NCI-H1930 (cell line): Measurements from ENCODE around the gene EFNA1.

Source experiments
- DNase-seq, 2 experiments: peaks; one replicate each; lab custom pipeline; 2025; lab: John Stamatoyannopoulos, UW

The EFNA1 gene, protein sequence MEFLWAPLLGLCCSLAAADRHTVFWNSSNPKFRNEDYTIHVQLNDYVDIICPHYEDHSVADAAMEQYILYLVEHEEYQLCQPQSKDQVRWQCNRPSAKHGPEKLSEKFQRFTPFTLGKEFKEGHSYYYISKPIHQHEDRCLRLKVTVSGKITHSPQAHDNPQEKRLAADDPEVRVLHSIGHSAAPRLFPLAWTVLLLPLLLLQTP

DNA sequence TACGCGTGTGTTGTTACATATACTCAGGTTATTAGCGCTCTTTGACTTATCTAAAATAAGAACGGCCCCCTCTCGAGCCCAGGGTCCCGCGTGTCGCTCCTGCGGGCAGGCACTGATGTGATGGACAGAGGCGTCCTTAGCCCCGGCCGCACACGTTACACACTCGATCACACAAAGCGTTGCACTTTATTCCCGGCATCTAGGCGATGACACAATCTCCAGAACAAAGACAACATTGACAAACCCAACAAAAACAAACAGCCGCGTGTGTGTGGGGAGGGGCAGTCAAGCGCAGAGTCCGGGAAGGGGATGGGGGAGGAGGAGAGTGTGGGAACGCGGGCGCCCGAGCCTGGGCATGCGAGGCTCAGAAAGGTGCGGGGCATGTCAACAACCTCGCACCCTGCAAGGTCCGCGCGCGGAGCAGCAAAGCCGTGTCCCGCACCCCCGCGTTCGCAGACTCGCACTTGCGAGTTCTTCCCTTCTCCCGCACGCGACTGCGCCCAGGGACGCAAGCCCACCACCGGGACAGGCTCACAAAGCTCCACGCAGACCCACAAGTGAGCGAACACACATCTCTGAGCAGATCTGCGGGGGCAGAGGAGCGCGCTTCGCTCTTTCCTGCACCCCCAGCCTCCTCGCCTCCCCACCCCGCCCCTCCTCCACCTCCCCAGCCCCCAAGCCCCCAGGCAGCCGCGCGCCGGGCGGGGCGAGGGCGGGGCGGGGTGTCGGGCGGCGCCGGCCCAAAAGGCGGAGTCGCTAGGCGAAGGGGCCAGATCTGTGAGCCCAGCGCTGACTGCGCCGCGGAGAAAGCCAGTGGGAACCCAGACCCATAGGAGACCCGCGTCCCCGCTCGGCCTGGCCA lies at the start of gene EFNA1:
Gene EFNA1, plus strand, starts transcription at position 772 of the 862 bp plus-strand sequence. CDS start 102 bp downstream, outside the sequence.
- DNase-seq, result no peak

DNA sequence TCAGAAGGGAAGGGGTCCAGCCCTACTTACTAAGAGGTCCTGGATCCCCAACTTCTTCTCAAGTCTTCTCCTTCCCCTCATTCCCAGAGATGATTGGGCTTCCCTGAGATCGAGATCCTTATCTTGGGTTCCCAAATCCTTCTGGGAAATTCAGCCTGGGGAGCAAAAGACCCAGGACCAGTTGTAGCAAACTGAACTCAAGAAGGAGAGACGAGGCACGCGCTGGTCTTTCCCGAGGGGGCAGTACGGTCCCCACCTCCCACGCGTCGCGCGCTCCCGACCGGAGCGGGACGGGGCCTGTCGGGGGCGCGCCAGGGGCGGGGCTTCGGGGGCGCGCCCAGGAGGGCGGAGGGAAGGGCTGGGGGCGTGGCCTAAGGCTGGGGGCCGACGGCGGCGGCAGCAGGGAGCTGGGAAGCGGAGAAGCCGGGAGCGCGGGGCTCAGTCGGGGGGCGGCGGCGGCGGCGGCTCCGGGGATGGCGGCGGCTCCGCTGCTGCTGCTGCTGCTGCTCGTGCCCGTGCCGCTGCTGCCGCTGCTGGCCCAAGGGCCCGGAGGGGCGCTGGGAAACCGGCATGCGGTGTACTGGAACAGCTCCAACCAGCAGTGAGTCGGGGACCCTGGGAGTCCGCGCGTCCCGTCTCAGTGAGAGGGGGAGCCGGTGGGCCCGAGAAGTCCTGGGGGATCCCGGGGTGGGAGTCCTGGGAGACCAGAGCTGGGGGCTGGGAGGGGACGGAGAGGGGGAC lies 49.0 kb upstream of the EFNA1 start, which contains the start of gene EFNA3:
Gene EFNA3, plus strand, starts transcription at position 369 of the 741 bp plus-strand sequence. Its CDS starts 105 bp downstream, at position 474.
- DNase-seq, result peak; percentile 49 to 72

DNA sequence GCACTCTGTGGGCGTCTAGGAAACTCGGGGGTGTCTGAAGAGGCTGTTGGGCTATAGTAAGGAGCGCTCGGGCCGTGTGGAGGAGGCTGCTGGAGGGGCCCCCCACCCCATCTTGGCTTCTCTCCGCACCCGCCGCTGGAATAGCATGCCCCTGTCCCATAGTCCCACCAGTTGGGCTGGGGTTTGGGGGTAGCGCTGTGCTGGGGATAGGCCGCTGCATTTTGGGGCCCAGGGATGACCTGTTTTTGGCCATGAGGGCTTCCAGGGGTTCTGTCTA lies 48.5 kb upstream of the EFNA1 start:
- no peak for DNase-seq

DNA sequence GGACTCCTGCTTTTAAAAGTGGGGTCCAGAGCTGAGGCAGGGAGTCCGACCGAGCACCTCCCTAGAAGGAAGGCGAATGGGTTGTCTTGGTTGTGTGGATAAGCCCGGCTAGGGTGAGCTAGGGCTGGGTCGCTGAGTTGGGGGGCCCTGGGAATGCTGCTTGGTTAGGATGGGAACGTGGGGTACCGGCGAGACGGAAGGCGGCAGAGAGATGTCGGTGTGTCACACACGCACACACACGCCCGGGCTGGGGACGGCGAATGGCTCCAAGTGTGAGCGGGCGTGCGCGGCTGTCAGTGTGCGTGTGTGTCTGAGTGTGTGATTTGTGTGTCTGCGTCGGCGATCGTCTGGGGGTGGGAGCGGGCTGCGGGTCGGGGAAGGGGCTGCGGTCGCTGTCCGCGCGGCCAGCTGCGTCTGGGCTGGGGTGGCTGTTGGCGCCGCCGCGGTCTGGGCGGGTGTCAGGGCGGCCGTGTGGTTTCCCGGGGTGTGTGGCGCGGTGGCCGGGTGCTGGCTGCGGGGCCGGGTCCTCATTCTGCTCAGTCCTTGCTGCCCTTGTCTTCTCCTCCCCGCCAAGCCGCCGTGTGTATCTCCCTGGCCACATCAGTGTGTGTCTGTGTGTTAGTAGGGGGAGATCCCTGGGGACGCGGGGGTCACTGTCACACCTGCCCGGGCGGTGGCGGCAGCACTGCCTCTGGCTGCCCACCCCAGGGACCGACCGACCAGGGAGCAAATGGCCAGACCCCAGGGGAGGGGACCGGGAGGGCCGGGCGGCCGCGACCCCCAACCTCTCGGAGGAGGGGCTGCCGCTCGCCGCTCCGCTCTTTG lies 48.0 kb upstream of the EFNA1 start:
- DNase-seq, result no peak

DNA sequence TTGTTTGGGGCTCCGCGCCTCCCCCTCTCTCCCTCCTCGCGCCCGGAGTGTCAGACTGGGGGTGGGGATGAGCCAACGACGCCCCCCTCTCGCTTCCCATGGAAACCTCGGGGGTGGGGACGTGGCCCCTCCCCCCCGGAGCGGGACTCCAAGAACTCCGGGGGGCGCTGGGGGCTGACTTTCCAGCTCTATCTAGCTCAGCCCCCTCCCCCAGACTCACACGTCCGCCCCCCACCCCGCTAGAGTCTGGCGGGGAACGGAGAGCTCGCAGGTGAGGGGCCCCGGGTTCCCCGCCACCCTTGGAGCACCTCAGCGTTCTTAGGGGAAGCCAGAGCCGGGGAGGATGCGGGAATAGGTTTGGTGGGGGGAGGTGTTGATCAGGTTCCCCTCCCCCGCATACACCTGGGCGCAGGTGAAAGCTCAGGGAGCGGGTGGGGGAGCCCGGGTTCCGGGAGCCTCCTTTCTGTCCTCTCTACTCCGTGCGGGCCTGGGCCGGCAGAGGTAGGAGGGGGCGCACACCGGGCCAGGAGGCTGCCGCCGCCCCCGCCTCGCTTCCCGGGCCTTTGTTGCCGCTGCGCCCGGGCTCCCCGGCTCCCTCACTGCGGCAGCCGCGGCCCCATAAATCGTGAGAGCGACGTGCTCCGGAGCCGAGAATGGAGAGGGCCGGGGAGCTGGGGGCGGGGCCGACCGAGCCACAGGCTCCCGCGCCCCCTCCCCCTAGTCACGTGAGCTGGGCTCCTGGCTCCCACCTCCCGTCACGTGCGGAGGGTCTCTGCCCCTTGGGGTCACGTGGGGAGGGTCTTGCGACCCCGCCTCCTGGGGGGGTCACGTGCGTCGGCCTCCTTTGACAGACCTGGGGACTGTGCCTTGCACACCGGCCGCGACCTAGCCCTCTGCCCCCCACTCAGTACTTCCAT lies 47.1 kb upstream of the EFNA1 start:
- DNase-seq, result peak; percentile 62 to 84

DNA sequence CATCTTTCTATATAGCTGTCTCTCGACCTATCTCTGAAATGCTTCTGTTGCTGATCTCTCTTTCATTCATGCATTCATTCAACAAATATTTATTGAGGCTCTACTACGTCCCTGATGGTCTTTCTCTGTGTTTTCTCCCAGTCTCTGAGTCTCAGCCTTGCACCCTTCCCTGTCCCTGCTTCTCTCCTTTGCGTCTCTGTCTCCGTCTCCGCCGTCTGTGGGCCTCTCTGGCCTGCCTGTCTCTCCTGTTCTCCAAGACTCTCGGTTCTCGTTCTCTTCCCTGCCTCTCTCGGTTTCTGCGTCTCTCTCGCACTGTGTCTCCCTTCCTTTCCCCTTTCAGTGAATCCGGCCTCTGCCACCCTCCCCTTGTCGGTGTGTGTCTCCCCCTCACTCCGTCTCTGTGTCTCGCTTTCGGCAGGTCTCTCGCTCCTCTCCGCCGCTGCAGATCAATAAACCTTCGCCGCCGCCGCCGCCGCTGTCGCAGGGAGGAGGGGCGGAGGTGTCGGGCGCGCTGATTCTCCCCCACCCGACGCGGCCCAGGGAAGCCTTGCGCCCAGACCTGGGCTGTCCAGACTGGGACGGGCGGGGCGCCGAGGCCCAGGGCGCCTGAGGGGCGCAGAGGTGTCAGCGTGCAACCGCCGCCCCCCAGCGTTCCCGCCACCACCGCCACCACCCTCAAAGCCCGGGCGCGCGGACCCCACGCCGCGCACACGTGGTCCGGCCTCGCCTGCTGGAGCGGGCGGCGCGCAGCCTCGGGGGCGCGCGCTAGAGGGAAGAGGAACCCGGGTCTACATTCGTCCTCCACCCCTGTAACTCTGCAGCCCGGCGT lies 46.0 kb upstream of the EFNA1 start:
- DNase-seq, result no peak

DNA sequence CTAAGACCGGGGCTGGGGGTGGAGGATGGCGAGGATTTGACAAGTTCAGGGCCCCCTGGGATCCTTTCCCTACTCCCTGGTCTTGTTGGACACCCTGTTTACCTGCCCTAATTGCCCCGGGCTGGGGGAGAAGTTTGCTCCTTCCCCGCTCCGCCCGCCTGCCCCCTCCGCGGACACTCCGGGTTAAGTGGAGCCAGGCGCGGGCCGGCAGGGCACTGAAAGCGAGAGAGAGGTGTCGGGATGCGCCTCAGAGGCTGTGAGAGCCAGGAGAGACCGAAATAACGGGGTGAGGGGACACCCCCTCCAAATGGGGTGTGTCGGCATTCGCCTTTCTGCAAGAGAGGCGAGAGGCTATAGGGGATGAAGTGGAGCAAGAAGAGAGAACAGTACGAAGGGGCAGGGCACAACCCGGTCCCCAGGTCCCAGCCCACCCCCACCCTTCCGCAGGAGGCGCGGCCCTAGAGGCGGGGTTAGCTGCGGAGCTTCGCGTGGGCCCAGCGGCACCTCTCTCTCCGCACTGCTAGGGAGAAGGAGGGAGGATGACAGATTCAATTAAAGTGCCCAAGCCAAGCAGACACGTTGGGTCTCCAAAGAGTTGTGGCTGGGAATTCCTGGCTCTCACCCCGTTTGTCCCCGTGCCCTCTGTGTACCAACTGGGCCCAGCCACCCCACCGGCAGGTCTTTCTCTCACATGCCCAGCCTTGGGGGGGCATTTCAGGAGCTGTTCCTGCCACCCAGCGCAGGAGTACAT lies 45.2 kb upstream of the EFNA1 start:
- DNase-seq, result no peak

DNA sequence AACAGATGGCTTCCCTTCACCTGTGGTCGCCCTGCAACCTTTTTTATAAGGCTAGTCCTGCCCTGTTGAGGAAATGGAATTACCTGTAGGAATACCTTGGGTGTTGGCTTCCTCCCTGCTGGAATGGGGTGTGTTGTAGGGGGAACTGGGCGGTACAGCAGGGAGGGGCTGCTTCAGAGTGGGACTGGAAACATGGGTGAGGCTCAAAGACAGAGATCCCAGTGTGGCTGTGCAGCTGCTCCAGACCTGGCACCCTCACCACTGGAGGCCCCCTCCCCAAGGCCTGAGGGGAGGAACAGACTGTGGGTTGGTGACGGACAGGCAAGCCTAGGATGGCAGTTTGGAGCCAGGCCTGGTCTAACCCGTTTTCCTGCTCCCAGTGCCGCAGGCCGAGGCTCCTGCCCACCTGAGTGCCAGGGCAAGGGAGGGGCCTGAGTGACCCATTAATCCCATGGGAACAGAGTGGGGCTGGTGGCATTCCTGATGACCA lies 44.6 kb upstream of the EFNA1 start:
- DNase-seq, result no peak

DNA sequence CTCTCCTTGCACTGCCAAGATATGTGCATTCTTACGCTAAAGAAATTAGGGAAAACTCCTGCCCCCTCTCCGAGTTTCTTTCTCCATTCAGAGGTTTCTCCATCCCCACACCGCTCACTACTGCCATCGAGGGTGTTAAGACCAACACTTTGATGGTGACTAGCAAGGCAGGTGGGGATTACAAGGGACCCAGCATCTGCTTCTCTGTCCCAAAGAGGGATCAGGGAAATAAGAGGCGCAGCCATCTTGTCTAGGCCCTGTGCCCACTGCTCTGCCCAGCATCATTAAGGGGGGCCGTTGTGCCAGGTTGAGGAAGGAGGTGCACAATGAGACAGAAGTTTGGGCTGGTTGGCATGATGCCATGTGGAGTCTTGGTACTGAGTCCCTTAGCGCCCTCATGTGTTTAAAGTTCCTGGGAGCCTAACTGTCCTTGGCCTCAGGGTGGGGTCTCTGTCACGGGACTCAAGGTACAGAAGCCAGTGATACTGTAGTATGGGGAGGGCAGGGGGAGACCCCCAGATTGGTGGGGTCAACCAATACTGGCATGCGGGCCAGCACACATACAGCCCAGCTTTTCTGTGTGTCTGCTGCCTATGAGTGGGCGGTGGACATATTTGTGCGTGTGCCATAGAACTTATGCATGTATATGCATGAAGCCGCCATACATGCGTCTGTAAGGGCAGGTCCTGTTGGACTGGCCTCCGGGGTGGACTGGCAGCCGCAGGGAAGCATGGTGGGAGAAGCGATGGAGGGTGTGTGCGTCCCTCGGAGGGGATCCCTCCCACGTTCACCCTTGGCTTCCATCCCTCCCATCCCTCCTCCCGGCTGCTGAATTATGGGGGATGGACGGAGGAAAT lies 43.6 kb upstream of the EFNA1 start:
- peak in 1 of 2 experiments; percentile 23 for DNase-seq

DNA sequence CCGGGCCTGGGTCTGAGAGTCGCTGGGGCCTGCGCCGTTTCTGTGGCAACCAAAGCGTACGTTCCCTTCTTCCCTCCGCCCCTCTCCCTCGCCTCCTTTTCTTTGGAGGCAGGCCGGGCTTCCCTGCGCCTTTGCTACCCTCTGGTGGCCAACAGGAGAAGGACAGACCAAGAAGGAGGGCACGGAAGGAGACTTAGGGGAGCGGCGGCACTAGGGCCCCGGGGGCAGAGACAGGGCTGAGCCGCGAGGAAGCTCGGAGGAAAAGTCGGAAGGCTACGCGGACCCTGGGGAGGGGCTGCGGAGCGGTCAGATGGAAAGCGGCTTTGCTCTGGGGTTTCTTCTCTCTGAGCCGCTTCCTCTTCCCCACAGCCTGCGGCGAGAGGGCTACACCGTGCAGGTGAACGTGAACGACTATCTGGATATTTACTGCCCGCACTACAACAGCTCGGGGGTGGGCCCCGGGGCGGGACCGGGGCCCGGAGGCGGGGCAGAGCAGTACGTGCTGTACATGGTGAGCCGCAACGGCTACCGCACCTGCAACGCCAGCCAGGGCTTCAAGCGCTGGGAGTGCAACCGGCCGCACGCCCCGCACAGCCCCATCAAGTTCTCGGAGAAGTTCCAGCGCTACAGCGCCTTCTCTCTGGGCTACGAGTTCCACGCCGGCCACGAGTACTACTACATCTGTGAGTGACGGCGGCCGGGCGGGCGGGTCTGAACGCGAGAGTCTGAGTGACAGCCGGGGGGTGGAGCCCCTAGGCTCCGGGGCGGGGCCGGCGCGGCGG lies 42.8 kb upstream of the EFNA1 start:
- peak; percentile 88 to 95 for DNase-seq

DNA sequence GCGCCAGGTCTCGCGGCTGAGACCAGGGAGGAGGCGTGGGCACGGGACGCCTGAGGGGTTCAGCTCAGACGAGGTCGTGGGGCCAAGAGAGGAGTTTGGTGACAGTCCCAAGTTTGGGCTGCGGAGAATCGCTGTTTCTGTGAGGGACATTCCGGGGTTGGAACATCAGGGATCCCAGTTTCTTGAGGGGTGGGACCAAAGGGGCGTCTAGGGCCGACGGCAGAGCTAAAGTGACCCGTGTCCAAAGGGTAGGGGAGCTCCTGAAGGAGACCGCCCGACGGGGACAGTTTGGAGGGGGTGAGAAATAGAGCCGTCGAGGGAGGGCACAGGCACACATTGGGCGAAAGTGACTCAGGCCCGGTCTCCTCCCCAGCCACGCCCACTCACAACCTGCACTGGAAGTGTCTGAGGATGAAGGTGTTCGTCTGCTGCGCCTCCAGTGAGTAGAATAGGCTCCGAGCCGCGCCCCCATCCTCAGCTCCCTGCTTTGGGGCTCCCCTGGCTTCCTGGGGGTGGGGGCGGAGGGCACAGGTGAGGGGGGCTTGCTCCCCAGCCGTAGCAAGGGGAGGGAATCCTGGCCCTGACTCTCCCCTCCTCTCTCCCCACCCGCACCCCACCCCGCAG lies 42.1 kb upstream of the EFNA1 start:
- peak in 1 of 2 experiments; percentile 28 for DNase-seq

DNA sequence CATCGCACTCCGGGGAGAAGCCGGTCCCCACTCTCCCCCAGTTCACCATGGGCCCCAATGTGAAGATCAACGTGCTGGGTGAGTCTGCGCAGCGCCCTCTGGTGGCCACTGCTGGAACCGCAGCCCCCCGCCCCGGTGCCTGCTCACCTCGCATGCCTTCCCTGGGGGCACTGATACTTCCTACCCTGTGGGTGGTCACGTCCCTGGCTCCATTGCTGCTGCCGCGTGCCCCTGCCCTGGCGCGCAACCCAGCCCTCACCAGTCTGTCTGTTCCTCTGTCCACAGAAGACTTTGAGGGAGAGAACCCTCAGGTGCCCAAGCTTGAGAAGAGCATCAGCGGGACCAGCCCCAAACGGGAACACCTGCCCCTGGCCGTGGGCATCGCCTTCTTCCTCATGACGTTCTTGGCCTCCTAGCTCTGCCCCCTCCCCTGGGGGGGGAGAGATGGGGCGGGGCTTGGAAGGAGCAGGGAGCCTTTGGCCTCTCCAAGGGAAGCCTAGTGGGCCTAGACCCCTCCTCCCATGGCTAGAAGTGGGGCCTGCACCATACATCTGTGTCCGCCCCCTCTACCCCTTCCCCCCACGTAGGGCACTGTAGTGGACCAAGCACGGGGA lies 41.4 kb upstream of the EFNA1 start:
- DNase-seq, result peak; percentile 41

DNA sequence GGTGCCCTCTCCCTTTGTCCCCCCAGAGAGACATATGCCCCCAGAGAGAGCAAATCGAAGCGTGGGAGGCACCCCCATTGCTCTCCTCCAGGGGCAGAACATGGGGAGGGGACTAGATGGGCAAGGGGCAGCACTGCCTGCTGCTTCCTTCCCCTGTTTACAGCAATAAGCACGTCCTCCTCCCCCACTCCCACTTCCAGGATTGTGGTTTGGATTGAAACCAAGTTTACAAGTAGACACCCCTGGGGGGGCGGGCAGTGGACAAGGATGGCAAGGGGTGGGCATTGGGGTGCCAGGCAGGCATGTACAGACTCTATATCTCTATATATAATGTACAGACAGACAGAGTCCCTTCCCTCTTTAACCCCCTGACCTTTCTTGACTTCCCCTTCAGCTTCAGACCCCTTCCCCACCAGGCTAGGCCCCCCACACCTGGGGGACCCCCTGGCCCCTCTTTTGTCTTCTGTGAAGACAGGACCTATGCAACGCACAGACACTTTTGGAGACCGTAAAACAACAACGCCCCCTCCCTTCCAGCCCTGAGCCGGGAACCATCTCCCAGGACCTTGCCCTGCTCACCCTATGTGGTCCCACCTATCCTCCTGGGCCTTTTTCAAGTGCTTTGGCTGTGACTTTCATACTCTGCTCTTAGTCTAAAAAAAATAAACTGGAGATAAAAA lies 40.7 kb upstream of the EFNA1 start:
- no peak for DNase-seq

DNA sequence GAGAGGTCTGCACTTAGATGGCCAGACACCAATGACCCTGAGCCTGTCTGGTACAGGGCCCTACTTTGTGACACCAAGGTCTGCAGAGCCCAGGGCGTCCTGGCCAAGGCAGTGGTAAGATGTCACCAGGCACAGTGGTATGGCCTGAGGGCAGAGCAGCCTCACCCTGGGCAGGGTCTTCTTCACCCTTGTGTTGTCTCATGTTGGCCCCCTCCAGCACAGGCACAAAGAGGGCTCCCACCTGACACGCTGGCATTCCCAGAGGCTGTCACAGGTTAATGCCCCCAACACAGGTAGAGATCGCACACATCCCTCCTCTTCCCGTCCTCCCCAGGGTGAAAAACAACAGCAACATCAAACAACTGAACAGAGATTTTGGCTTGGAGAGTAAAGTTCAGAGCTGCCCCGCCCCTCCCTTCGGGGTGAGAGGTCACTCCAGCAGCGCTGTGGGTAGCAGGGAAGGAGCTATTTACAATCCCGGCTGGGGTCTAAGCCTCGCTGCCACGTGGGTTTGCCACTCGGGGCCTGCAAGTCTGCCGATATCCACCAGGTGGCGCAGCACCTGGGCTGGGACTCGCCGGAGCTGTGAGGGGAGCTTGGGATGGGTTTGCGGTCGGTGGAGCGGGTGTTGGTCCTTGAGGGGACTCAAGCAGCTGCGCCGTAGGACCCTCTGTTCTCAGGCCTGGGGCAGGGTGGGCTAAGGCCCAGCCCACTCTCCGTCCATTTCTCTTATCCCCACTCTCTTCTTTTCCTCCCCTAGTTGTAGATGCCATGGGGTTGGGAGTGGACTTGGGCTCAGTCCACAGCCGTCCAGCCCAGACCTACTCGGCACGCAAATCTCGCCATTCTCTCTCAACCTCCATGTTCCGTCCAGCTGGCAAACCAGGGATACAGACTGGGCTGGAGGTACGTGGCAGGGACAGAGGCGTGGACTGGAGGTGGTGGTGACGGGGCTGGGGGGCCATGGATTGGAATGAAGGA lies 36.3 kb upstream of the EFNA1 start:
- DNase-seq, result peak; percentile 35 to 74
